Measurements from ENCODE around the gene PTPRQ. TPM values are rescaled to one million over a fixed set of nuclear protein-coding genes. Genes with fewer than 3 reads are reported as not detected.

PTPRQ gene
- total and polyA plus RNA-seq, 2 of the 8 experiments (the other 6 are each of a cell fraction or from before 2014, with no cell fraction given) = not detected

DNA sequence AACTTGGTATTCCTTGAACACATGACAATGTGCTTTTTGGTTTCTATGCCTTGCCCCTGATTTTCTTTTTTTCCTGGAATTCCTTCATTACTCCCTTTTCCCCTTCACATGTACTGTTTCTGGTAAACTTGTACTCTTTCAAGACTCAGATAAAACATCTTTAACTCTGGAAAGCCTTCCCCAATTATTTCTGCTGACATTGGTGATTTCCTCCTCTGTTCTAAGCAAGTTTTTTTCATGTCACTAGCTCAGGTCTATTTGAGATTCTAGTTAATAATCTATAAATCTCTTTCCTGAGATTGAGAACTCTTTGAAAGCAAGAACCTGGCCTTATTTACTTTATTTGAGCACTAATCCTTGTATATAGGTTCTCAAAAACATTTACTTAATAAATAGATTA, 24.0 kb upstream of the PTPRQ start:
- Histone ChIP-seq H3K23ac (ENCODE audit: insufficient read length) (no peak overlapping the region), H2BK20ac (ENCODE audit: low read length) (no peak overlapping the region), H3K4me1 (replicated peaks in 1 of 4; ENCODE audit: control insufficient read depth in 3 of 4, insufficient read depth in 4 of 4, low read length in 3 of 4) (no peaks in the 10 kb centered on the region), H3K23me2 (ENCODE audit: low read depth, low read length) (no peaks in the 10 kb centered on the region; the same call in 1 of the 2 replicates), H3K27ac (ENCODE audit: low read depth, low read length) (no peak overlapping the region), H2BK15ac (ENCODE audit: low read length) (no peak overlapping the region), H2AFZ (ENCODE audit: low read length) (0 out of 2 replicates have a peak overlapping the region, but pooled peaks have one; percentile 31), H3K9ac (replicated peaks in 1 of 4; ENCODE audit: extremely low read depth in 1 of 4, low read depth in 3 of 4, low read length in 3 of 4) (no peak overlapping the region), H4K8ac (ENCODE audit: extremely low read depth, insufficient read depth, low read length) (no peak overlapping the region), H3K36me3 (ENCODE audit: control insufficient read depth in 2 of 4, insufficient read depth in 4 of 4, low read length in 3 of 4) (no peaks in the 10 kb centered on the region), H3K79me2 (ENCODE audit: control insufficient read depth in 1 of 2, insufficient read depth in 2 of 2, low read length in 2 of 2) (no peaks in the 10 kb centered on the region), H3K4me3 (ENCODE audit: extremely low read depth in 1 of 4, insufficient read depth in 2 of 4, low read depth in 3 of 4, low read length in 4 of 4) (no peak overlapping the region), H4K5ac (ENCODE audit: insufficient read length, low read depth, low read length) (no peak overlapping the region), H2BK12ac (ENCODE audit: low read depth, low read length) (no peak overlapping the region), H3K56ac (replicated peaks; ENCODE audit: insufficient read length, low read depth, low read length) (no peak overlapping the region), H3K4ac (replicated peaks; ENCODE audit: insufficient read length, low read depth, low read length) (no peak overlapping the region), H4K91ac (replicated peaks; ENCODE audit: insufficient read length, low read length) (no peak overlapping the region), H3K4me2 (ENCODE audit: insufficient read depth in 1 of 2, low read depth in 2 of 2, low read length in 2 of 2) (no peak overlapping the region), H4K20me1 (replicated peaks in 1 of 2; ENCODE audit: control insufficient read depth in 1 of 2, insufficient read depth in 2 of 2, low read length in 2 of 2) (no peaks in the 10 kb centered on the region), H3K14ac (ENCODE audit: insufficient read length) (no peak overlapping the region), H2BK120ac (replicated peaks; ENCODE audit: low read depth, low read length) (no peak overlapping the region), H3K79me1 (ENCODE audit: low read depth, low read length) (no peaks in the 10 kb centered on the region), H2BK5ac (ENCODE audit: low read depth, low read length) (no peak overlapping the region), H2AK5ac (ENCODE audit: low read depth, low read length) (no peak overlapping the region), H3K27me3 (replicated peaks in 1 of 4; ENCODE audit: control insufficient read depth in 3 of 4, extremely low read depth in 1 of 4, insufficient read depth in 3 of 4, low read length in 3 of 4) (no peaks in the 10 kb centered on the region), H3K18ac (ENCODE audit: extremely low read depth, low read length) (no peak overlapping the region), H3K9me3 (ENCODE audit: insufficient read depth in 2 of 2, low read depth in 1 of 2, low read length in 1 of 2) (no peaks in the 10 kb centered on the region)
- no peak for FAIRE-seq
- POLR2A ChIA-PET (ENCODE audit: partially characterized antibody) = no interaction called here
- no peak for DNase-seq (ENCODE audit: low read depth in 1 of 2, low spot score in 2 of 2)
- TF ChIP-seq KDM4A (IDR thresholded peaks at IDR 0.05; ENCODE audit: low read depth, low read length, severe bottlenecking) = no peak
- TF ChIP-seq GTF2F1 (IDR thresholded peaks at IDR 0.05; ENCODE audit: borderline replicate concordance, low read depth, low read length) = no peak
- no peak for TF ChIP-seq CBX5 (IDR thresholded peaks at IDR 0.05; ENCODE audit: low read depth, low read length)
- TF ChIP-seq TEAD4 (IDR thresholded peaks at IDR 0.05; ENCODE audit: low read depth, low read length) = no peak
- no peak for TF ChIP-seq CTCF (IDR thresholded peaks at IDR 0.05; ENCODE audit: control extremely low read depth in 1 of 3, insufficient read depth in 1 of 3, low read depth in 1 of 3, low read length in 3 of 3)
- no peak for TF ChIP-seq RAD21 (IDR thresholded peaks at IDR 0.05 in 1 of 2, conservative IDR thresholded peaks at IDR 0.05 in 1 of 2; ENCODE audit: low read depth in 2 of 2, low read length in 2 of 2)
- TF ChIP-seq, protein P1, sequence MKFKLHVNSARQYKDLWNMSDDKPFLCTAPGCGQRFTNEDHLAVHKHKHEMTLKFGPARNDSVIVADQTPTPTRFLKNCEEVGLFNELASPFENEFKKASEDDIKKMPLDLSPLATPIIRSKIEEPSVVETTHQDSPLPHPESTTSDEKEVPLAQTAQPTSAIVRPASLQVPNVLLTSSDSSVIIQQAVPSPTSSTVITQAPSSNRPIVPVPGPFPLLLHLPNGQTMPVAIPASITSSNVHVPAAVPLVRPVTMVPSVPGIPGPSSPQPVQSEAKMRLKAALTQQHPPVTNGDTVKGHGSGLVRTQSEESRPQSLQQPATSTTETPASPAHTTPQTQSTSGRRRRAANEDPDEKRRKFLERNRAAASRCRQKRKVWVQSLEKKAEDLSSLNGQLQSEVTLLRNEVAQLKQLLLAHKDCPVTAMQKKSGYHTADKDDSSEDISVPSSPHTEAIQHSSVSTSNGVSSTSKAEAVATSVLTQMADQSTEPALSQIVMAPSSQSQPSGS (IDR thresholded peaks at IDR 0.05; ENCODE audit: low read length) = no peak
- no peak for TF ChIP-seq TAF1 (IDR thresholded peaks at IDR 0.05; ENCODE audit: low read depth, low read length)
- TF ChIP-seq CTBP2 (IDR thresholded peaks at IDR 0.05; ENCODE audit: borderline replicate concordance, insufficient read depth, insufficient read length, low read length) = no peak
- CTCF ChIA-PET (ENCODE audit: partially characterized antibody) = no interaction called here

Data from H1 (cell line).